Mucosa of descending colon (tissue), 3 donors: ENCODE data around the gene OCIAD1. TPM values are rescaled to one million over a fixed set of nuclear protein-coding genes. Genes with fewer than 3 reads are reported as not detected.

Experiments
- ATAC-seq: fragments of 200-7000 bp; cut with Tn5 transposase; one replicate; pipeline ENCODE4 v1.9.1; 2020; ENCODE audit warnings: mild to moderate bottlenecking, moderate library complexity
- DNase-seq, 3 donors: peaks; one replicate each; pipeline ENCODE4 v3.0.0-alpha.2; 2020
- H3K36me3 ChIP-seq: fragments of 200-600 bp; one replicate; pipeline ENCODE4 v1.8.0; 2021; ENCODE audit warnings: low read depth, mild to moderate bottlenecking
- H3K4me1 ChIP-seq: fragments of 200-600 bp; one replicate; pipeline ENCODE4 v1.8.0; 2021; ENCODE audit warnings: low read depth, mild to moderate bottlenecking
- H3K4me3 ChIP-seq: fragments of 200-600 bp; one replicate; pipeline ENCODE4 v1.8.0; 2021; ENCODE audit warnings: mild to moderate bottlenecking
- H3K9me3 ChIP-seq: fragments of 200-600 bp; one replicate; pipeline ENCODE4 v1.8.0; 2021; ENCODE audit warnings: mild to moderate bottlenecking
- CTCF ChIP-seq: fragments of 200-600 bp; IDR thresholded peaks from one replicate; pipeline ENCODE4 v1.8.0; 2022; ENCODE audit warnings: antibody characterized with exemption, mild to moderate bottlenecking
- intact Hi-C, 2 donors: fragments of 100-400 bp; cut with DNase I in 1 of 2; cut with micrococcal nuclease in 1 of 2; formaldehyde crosslinking; loops; one replicate each; pipeline versions ENCODE4 v1.11.0 to v1.11.1; 2022; cut with DNase I, micrococcal nuclease
- total RNA-seq, 3 donors: library from RNA; stranded (reverse); fragmentation: NEBNext Ultra II Directional in 2 of 3; extraction: Animal tissue kit (Norgen Biotek cat#: 25700) in 2 of 3; gene quantifications; one replicate each; pipeline versions ENCODE4 v1.2.1 to v1.2.4, GENCODE V29; 2021 to 2023
- donor health status: DM: no; HTN: no; CAD: no; lungs with moderate emphysema.
- donor health status: DM: no; HTN: no; CAD: no.
- donor health status: DM: no; HTN: yes; CAD: no.

Gene OCIAD1
- total RNA-seq, 3 donors from 2014 or later = 119 to 150 (median 133) TPM

- intact Hi-C loops = no loop called here
- no peaks in the 10 kb centered on the region for H3K36me3 ChIP-seq
- ATAC-seq = peak; percentile 23
- no peak for DNase-seq
- no peak for TF ChIP-seq CTCF
- H3K4me3 ChIP-seq = no peak overlapping the region
- H3K9me3 ChIP-seq = no peaks in the 10 kb centered on the region
- no peaks in the 10 kb centered on the region for H3K4me1 ChIP-seq
Measured at GRCh38 chr4:48851651-48852050, 20.8 kb downstream of the OCIAD1 start.

GRCh38 chr4:48853604-48854394 lies 22.9 kb downstream of the OCIAD1 start:
- ATAC-seq = no peak
- no peak overlapping the region for H3K4me3 ChIP-seq
- no peaks in the 10 kb centered on the region for H3K9me3 ChIP-seq
- H3K4me1 ChIP-seq = no peaks in the 10 kb centered on the region
- no peaks in the 10 kb centered on the region for H3K36me3 ChIP-seq
- no peak for TF ChIP-seq CTCF
- DNase-seq = no peak
- intact Hi-C loops = no loop called here

GRCh38 chr4:48854395-48854683 lies 23.5 kb downstream of the OCIAD1 start:
- H3K4me1 ChIP-seq = no peaks in the 10 kb centered on the region
- H3K9me3 ChIP-seq = no peaks in the 10 kb centered on the region
- H3K36me3 ChIP-seq = no peaks in the 10 kb centered on the region
- H3K4me3 ChIP-seq = no peak overlapping the region
- TF ChIP-seq CTCF = no peak
- intact Hi-C loops = no loop called here
- ATAC-seq (no peak), DNase-seq (no peak)

GRCh38 chr4:48854982-48855381 lies 24.1 kb downstream of the OCIAD1 start:
- no peak for TF ChIP-seq CTCF
- ATAC-seq (no peak), DNase-seq (no peak)
- Histone ChIP-seq H3K4me3 (no peak overlapping the region), H3K4me1 (no peaks in the 10 kb centered on the region), H3K9me3 (no peaks in the 10 kb centered on the region), H3K36me3 (no peaks in the 10 kb centered on the region)
- intact Hi-C loops = no loop called here

- Histone ChIP-seq H3K4me1 (no peaks in the 10 kb centered on the region), H3K36me3 (no peaks in the 10 kb centered on the region), H3K4me3 (no peak overlapping the region), H3K9me3 (no peaks in the 10 kb centered on the region)
- ATAC-seq (no peak), DNase-seq (no peak)
- intact Hi-C loops = no loop called here
- TF ChIP-seq CTCF = no peak
Measured at GRCh38 chr4:48858130-48858529, 27.2 kb downstream of the OCIAD1 start.

GRCh38 chr4:48862038-48862437 lies 31.1 kb downstream of the OCIAD1 start:
- H3K4me1 ChIP-seq = no peaks in the 10 kb centered on the region
- no peak for TF ChIP-seq CTCF
- intact Hi-C loops = no loop called here

More at GRCh38 chr4:48862038-48862437, 31.1 kb downstream of the OCIAD1 start:
- Histone ChIP-seq H3K9me3 (no peaks in the 10 kb centered on the region), H3K36me3 (no peaks in the 10 kb centered on the region), H3K4me3 (no peak overlapping the region)
- DNase-seq (no peak), ATAC-seq (no peak)
